Endometrial microvascular endothelial cells (primary cell): ENCODE measurements around the gene PRR20C. TPM values are rescaled to one million over a fixed set of nuclear protein-coding genes. Genes with fewer than 3 reads are reported as not detected.
"Not testable (repeated sequence)": the region's sequence is repeated elsewhere in the genome, so short reads cannot be mapped to it uniquely, and the experiment has no call there.

Experiments used
- in situ Hi-C: cut with HindIII; loops from 2 replicates; pipeline ENCODE4 v1.10.0; 2017; ENCODE audit warnings: low sequenced_read_pairs, low pct_unique_long_range_greater_than_20kb; ENCODE audit errors: inconsistent ontology term
- total RNA-seq: library from RNA; depleted of rRNA; stranded (reverse); fragments of >200 nt; gene quantifications from one replicate; pipeline ENCODE4 v1.2.3, GENCODE V29; 2015; ENCODE audit errors: inconsistent ontology term

Gene PRR20C
- total RNA-seq = not detected

DNA sequence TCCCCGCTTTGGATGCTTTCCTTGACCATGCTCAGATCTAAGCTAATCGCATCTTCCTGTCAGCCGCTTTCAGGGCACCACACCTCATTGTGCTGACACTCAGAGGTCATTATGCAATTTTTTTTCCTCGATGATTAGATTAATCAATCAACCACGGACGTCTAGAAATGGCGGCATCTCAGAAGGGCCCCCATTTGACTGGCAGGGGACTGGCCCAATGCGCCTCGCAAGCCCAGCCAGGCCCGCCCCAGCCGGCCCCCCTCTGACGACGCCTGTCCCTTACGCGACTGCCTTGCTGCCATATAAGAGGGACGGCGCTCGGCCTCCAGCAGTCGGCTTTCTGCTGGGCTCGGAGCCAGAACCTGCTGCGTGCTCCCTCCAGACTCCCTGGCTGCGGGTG, at the start of gene PRR20C:
PRR20C (plus strand) TSS at position 301 of the 400 bp plus-strand sequence. CDS start 387 bp downstream, outside the sequence.
- in situ Hi-C loops = not testable (repeated sequence)

DNA sequence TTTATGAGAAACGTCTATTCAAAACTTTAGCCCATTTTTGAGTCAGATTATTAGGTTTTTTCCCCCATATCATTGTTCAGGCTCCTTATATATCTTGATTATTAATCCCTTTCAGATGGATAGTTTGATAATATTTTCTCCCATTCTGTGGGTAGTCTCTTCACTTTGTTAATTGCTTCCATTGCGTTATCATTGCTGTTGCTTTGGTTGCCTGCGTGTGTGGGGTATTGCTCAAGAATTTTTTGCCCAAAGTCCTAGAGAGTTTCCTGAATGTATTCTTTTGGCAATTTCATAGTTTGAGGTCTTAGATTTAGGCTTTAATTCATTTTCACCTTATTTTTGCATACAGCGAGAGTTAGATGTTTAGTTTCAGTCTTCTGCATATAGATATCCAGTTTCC, 38.9 kb upstream of the PRR20C start:
- in situ Hi-C loops = no loop called here

DNA sequence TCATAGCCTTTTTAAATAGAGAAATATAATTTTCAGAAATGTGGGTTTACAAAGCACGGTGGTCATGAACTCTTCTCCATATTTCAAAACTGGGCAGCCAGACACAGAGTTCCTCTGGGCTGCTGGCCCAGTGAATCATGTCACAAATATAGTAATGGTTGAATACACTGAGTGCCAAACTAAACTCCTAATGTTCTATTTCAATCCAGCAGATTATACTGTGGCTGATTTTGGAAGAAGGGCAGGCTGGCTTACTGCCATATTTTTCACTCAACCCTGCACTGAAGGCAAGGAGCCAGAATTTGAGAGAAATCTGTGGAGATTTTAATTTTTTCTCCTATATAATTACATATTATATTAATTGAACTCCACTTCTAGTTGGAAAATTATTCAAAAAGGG, 30.2 kb upstream of the PRR20C start:
- in situ Hi-C loops = no loop called here

DNA sequence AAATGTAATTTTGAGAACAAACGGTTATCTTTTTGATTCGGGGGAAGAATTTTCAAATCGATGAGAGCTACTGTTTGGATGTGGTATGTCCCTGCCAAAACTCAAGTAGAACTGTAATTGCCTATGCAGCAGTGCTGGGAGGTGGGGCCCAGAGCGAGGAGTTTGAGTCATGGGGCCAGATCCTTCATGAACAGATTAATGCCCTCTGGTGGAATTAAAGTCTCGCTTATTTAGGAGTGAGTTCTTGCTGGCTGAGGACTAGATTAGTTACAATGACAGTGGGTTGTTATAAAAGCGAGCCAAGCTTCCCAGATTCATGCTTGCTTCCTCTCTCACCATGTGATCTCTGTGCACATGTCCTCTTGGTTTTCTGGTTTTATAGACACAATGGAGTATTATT, 25.0 kb upstream of the PRR20C start:
- in situ Hi-C loops = no loop called here

DNA sequence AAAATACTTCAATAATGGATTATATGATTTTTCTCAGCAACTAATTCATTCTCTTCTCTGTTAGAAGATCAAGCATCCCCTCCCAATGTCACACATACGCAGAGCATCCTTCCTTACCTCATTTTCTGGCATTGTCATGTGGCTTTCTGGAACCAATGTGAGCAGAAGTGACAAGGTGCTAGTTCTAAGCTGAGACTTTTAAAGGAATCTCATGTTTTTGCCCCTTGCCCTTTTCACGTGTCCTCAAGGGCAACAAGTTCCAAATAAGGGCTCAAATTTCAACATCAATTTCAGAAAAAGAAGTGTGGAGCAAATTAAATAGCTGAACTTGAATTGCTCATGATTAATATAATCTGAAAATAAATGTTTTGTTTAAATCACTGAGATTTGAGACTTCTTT, 17.8 kb upstream of the PRR20C start:
- in situ Hi-C loops = no loop called here

GRCh38 chr13:57137585-57137984, 16.3 kb upstream of the PRR20C start:
- in situ Hi-C loops = no loop called here

DNA sequence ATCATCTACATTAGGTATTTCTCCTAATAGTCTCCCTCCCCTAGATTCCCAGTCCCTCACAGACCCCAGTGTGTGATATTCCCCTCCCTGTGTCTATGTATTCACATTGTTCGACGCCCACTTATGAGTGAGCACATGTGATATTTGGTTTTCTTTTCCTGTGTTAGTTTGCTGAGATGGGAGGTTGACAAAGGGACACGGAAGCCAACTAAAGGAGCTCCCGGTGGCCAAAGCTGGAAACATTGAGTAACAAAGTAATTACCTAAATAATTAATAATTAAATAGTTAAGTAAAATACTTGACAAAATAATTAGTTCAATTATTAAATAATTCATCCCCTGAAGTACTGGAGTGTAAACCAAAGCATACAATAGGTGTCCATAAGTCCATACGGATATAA, 14.9 kb upstream of the PRR20C start:
- in situ Hi-C loops = no loop called here

DNA sequence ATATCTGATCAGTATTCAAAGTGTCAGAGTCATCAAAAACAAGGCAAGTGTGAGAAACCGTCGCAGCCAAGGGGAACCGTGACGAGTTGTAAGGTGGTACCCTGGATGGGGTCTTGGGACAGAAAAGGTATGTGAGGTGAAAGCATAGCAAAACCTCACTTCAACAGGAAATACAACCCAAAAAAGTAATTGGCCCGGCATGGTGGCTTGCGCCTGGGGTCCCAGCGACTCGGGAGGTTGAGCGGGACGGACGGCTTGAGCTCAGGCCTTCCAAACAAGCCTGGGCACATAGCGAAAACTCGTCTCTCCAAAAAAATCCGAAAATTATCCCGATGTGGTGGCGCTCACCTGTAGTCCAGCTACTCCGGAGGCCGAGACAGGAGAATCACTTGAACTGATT, 14.1 kb upstream of the PRR20C start:
- in situ Hi-C loops = not testable (repeated sequence)

GRCh38 chr13:57140235-57140968, 13.5 kb upstream of the PRR20C start, which contains the start of gene PRR20A:
Gene PRR20A, plus strand, starts transcription at chr13:57140918. Its CDS starts 387 bp downstream, at chr13:57141305.
- in situ Hi-C loops = not testable (repeated sequence)

- in situ Hi-C loops = not testable (repeated sequence)
Measured at GRCh38 chr13:57147188-57147587, 6.7 kb upstream of the PRR20C start, which contains the start of gene PRR20B. Gene PRR20B, plus strand, starts transcription at chr13:57147488. Its CDS starts 387 bp downstream, at chr13:57147875.

- in situ Hi-C loops = not testable (repeated sequence)
Measured at GRCh38 chr13:57148106-57148505, 5.8 kb upstream of the PRR20C start.

DNA sequence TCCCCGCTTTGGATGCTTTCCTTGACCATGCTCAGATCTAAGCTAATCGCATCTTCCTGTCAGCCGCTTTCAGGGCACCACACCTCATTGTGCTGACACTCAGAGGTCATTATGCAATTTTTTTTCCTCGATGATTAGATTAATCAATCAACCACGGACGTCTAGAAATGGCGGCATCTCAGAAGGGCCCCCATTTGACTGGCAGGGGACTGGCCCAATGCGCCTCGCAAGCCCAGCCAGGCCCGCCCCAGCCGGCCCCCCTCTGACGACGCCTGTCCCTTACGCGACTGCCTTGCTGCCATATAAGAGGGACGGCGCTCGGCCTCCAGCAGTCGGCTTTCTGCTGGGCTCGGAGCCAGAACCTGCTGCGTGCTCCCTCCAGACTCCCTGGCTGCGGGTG, 6.5 kb downstream of the PRR20C start, which contains the start of gene PRR20D:
PRR20D (plus strand) TSS at position 301 of the 400 bp plus-strand sequence. CDS start 387 bp downstream, outside the sequence.
- in situ Hi-C loops = not testable (repeated sequence)

GRCh38 chr13:57166897-57167296, 13.0 kb downstream of the PRR20C start, which contains the start of gene PRR20E:
Gene PRR20E, plus strand, starts transcription at chr13:57167197. Its CDS starts 387 bp downstream, at chr13:57167584.
- in situ Hi-C loops = not testable (repeated sequence)

- in situ Hi-C loops = no loop called here
Measured at GRCh38 chr13:57191667-57192066, 37.8 kb downstream of the PRR20C start.

Other genes starting within 250 kb of the PRR20C start
- gene PRR20A, start 13.1 kb upstream of the PRR20C start, total RNA-seq = not detected
- gene PRR20B, start 6.6 kb upstream of the PRR20C start, total RNA-seq = not detected
- gene PRR20D, start 6.6 kb downstream of the PRR20C start, total RNA-seq = not detected
- not detected for gene PRR20E, start 13.1 kb downstream of the PRR20C start, total RNA-seq